ENCODE results near the gene CDKN1B.

CDKN1B gene

DNA sequence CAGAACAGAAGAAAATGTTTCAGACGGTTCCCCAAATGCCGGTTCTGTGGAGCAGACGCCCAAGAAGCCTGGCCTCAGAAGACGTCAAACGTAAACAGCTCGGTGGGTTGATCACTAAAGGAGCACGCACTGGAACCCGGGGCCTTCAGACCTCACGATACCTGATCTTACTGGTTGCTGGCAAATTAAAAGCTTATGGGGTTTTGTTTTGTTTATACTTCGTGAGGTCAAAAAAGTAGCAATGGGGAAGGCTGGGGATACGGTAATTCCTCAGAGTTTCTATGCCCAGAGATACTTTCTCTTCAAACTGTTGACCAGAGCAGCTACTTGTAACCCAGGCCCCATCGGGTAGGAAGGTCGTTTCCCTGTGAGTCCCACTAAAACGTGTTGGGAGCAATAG is 1.7 kb downstream of the CDKN1B start:
- H3K4me3 ChIP-seq (ENCODE audit: low read depth, low read length) = peak overlapping the region; percentile 81
- TF ChIP-seq, protein P1, sequence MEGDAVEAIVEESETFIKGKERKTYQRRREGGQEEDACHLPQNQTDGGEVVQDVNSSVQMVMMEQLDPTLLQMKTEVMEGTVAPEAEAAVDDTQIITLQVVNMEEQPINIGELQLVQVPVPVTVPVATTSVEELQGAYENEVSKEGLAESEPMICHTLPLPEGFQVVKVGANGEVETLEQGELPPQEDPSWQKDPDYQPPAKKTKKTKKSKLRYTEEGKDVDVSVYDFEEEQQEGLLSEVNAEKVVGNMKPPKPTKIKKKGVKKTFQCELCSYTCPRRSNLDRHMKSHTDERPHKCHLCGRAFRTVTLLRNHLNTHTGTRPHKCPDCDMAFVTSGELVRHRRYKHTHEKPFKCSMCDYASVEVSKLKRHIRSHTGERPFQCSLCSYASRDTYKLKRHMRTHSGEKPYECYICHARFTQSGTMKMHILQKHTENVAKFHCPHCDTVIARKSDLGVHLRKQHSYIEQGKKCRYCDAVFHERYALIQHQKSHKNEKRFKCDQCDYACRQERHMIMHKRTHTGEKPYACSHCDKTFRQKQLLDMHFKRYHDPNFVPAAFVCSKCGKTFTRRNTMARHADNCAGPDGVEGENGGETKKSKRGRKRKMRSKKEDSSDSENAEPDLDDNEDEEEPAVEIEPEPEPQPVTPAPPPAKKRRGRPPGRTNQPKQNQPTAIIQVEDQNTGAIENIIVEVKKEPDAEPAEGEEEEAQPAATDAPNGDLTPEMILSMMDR (IDR thresholded peaks at IDR 0.05; ENCODE audit: borderline replicate concordance, insufficient read depth, low read depth, low read length) = no peak

DNA sequence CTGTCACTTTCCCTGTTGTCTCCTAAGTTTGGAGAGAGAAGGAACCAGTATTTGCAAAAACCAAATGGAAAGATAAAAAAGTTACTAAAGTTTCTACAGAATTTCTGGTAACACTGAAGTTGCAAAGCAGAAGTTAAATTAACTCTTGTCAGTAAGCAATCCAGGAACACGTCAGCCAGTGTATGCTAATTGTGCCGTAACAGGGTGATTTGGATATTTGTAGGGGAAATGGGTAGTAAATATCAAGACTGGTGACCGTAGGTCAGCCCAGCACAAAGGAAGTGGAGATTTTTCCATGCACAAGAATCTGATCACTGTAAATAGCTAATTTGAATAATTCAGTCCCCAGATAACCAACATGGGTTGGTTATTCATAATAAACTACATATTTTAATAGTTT is 2.3 kb downstream of the CDKN1B start:
- peak overlapping the region; percentile 81 for H3K4me3 ChIP-seq (ENCODE audit: low read depth, low read length)
- TF ChIP-seq, protein P1 (IDR thresholded peaks at IDR 0.05; ENCODE audit: borderline replicate concordance, insufficient read depth, low read depth, low read length) = no peak

DNA sequence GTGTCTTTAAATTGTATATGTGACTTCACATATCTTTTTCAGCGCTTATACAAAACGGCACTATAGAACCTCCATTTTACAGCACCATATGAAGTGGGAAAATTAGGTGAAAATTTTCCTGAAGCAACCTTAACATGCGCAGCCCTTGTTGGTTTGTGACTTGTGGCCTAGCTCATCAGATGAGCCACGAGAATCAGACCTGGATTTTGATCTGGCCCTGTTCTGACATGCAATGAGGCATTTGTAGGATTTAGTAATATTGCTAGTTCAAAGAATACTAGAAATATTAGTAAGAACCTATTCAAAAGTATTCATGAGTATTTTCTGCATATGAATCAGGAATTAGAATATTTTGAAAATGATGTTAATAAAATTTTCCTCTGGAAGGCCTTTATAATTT is 2.9 kb downstream of the CDKN1B start:
- H3K4me3 ChIP-seq (ENCODE audit: low read depth, low read length) = peak overlapping the region; percentile 81
- TF ChIP-seq, protein P1 (IDR thresholded peaks at IDR 0.05; ENCODE audit: borderline replicate concordance, insufficient read depth, low read depth, low read length) = no peak

DNA sequence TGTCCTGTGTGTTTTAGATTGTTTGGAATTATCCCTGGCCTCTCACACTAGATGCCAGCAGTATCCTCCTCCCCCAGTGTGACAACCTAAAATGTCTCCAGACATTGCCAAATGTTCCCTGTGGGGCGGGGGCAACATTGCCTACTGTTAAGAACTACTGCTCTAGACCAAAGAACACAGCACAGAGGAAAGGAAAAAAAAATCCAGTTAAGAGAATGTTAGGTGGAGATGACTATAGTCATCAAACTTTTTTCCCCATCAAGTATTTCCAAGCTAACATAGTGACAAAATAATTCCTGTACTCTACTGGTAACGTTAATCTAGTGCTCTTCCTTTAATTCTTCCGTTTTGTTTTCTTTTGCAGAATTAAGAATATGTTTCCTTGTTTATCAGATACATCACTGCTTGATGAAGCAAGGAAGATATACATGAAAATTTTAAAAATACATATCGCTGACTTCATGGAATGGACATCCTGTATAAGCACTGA is 3.5 kb downstream of the CDKN1B start:
- peak overlapping the region; percentile 12 for H3K4me3 ChIP-seq (ENCODE audit: low read depth, low read length)

DNA sequence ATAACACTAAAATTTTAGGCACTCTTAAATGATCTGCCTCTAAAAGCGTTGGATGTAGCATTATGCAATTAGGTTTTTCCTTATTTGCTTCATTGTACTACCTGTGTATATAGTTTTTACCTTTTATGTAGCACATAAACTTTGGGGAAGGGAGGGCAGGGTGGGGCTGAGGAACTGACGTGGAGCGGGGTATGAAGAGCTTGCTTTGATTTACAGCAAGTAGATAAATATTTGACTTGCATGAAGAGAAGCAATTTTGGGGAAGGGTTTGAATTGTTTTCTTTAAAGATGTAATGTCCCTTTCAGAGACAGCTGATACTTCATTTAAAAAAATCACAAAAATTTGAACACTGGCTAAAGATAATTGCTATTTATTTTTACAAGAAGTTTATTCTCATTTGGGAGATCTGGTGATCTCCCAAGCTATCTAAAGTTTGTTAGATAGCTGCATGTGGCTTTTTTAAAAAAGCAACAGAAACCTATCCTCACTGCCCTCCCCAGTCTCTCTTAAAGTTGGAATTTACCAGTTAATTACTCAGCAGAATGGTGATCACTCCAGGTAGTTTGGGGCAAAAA is 4.1 kb downstream of the CDKN1B start:
- H3K4me3 ChIP-seq (ENCODE audit: low read depth, low read length) = no peak overlapping the region
- TF ChIP-seq, protein P1 (IDR thresholded peaks at IDR 0.05; ENCODE audit: borderline replicate concordance, insufficient read depth, low read depth, low read length) = no peak

More for the DNA sequence above, 3.5 kb downstream of the CDKN1B start:
- TF ChIP-seq, protein P1 (IDR thresholded peaks at IDR 0.05; ENCODE audit: borderline replicate concordance, insufficient read depth, low read depth, low read length) = no peak

DNA sequence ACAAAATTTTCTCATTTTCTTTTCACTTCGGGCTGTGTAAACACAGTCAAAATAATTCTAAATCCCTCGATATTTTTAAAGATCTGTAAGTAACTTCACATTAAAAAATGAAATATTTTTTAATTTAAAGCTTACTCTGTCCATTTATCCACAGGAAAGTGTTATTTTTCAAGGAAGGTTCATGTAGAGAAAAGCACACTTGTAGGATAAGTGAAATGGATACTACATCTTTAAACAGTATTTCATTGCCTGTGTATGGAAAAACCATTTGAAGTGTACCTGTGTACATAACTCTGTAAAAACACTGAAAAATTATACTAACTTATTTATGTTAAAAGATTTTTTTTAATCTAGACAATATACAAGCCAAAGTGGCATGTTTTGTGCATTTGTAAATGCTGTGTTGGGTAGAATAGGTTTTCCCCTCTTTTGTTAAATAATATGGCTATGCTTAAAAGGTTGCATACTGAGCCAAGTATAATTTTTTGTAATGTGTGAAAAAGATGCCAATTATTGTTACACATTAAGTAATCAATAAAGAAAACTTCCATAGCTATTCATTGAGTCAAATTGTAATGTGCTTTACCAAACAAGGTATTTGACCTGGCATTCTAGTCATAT is 4.8 kb downstream of the CDKN1B start:
- H3K4me3 ChIP-seq (ENCODE audit: low read depth, low read length) = no peak overlapping the region
- TF ChIP-seq, protein P1 (IDR thresholded peaks at IDR 0.05; ENCODE audit: borderline replicate concordance, insufficient read depth, low read depth, low read length) = no peak
